DMS114 treated with DMSO at 0.1 percent for 48 hours (cell line): ENCODE data around the gene SYNDIG1.

Experiments used
- DNase-seq: peaks from one replicate; lab custom pipeline; 2025; ENCODE audit not compliant: unreplicated experiment; lab: John Stamatoyannopoulos, UW

SYNDIG1 gene

DNA sequence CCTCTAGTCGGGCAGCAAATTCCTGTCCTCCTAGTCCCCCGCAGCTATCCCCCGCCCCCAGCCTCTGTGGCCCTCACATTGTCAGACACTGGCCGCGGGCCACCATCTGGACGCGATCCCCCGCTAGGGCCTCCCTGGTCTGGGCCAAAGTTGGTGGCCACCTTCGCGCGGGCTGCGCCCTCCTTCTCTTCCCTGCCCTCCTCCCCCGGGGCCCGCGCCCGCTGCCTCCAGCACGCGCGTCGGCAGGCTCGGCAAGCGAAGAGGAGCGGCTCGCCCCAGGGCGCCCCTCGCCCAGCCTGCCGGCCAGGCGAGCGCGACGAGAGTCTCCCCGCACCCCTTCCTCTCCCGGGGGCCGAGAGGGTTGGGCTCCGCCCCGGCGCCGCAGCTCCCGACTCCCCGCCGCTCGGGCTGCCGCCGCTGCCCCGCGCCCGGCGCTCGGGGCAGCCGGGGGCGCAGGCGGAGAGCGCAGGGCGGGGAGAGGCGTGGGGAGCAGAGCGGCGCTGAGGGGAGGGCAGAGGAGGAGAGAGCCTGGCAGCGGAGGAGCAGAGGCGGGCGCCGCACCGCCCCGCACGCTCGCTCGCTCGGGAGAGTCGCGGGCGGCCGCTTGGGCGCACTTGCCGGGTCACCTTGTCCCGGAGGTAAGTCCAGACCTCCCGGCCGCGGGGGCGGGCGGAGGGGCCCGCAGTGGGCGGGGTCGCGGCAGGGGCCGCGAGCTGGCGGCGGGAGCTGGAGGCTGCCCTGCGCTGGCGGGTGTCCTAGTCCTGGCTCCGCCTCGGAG is at the start of gene SYNDIG1:
TSS of gene SYNDIG1 (plus strand) at position 514 of the 778 bp plus-strand sequence. CDS start 73,469 bp downstream, outside the sequence.
- no peak for DNase-seq

- no peak for DNase-seq
Observed at GRCh38 chr20:24419786-24420185, 49.6 kb upstream of the SYNDIG1 start.

DNA sequence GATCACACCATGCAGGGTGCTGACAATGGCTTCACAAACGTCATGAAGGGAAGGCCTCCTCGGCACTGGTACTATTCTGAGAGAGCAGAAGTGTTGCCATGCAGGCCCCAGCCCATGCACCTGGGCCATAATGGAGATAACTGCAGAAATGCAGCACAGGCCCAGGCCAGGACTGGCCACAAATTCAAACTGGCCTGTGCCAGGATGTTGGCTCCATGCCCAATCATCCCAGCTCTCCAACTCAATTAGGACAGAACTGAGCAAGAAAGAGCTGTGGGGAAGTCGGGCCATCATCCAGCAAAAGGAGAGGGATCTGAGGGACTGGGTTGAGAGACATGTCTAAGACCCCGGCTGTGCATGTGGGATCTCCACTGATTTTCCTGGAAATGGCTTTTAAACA is 48.9 kb upstream of the SYNDIG1 start:
- no peak for DNase-seq

DNA sequence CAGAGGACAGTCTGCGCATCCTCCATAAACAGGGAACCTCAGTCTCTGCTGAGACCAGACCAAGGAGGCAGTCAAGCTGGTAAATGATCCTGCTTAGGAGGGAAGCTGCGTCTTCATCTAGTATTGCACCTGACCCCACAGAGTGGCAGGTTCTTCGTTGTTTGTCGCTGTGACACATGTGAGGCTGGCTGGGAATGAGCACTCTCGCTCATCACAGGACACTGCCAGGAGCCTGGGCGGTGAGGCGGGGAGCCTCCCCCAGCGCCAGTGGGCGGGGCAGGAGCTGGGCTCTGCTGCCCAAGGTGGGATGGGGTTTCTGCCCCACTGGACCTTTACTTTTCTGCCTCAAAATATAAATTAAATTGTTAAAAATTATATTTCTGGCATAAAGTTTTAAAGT is 48.4 kb upstream of the SYNDIG1 start:
- DNase-seq = no peak

GRCh38 chr20:24422091-24422760 is 47.2 kb upstream of the SYNDIG1 start:
- no peak for DNase-seq

GRCh38 chr20:24423390-24424313 is 45.8 kb upstream of the SYNDIG1 start:
- no peak for DNase-seq

DNA sequence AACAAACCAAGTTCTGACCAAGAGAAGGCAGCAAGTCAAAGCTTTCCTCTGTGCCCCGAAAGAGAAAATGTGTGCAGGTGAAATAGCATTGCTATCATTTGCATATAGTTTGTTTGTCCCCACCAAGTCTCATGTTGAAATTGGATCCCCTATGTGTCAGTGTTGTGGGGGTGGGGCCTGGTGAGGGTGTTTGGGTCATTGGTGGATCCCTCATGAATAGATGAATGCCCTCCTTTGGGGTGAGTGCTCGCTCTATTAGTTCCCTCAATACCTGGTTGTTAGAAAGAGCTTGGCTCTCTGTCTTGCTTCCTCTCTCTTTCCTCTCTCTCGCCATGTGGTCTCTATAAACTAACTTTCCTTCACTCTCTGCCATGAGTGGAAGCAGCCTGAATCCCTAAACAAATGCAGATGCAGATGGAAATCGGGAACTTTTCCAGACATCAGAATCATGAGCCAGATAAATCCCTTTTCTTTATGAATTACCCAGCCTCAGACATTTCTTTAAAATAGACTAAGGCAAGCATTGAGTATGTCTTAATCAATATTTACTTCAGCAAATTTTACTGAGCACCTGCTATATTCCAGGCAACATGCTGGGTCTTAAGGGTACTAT is 43.8 kb upstream of the SYNDIG1 start:
- DNase-seq = no peak

- DNase-seq = no peak
Observed at GRCh38 chr20:24431279-24432045, 38.0 kb upstream of the SYNDIG1 start.

- no peak for DNase-seq
Observed at GRCh38 chr20:24432046-24432442, 37.4 kb upstream of the SYNDIG1 start.

GRCh38 chr20:24436160-24436559 is 33.3 kb upstream of the SYNDIG1 start:
- DNase-seq = no peak

- DNase-seq = no peak
Observed at GRCh38 chr20:24437196-24438082, 32.0 kb upstream of the SYNDIG1 start.

DNA sequence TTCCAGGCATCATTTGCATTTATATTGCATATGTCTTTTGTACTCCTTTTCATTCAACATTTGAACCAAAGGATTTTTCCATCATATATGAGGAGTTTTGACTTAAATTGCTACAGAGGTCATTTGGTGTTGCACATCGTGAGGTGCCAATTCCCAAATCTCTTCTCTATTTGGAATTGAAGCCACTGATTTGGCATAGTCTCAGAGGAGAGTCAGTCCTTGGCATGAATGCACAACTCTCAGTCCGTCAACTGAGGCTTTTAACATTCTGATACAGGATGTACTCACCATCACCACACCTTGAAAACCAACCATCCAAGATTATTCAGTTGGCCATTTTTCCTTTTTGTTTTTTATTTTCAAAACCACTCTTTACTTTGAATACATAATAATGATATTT is 31.1 kb upstream of the SYNDIG1 start:
- no peak for DNase-seq

DNA sequence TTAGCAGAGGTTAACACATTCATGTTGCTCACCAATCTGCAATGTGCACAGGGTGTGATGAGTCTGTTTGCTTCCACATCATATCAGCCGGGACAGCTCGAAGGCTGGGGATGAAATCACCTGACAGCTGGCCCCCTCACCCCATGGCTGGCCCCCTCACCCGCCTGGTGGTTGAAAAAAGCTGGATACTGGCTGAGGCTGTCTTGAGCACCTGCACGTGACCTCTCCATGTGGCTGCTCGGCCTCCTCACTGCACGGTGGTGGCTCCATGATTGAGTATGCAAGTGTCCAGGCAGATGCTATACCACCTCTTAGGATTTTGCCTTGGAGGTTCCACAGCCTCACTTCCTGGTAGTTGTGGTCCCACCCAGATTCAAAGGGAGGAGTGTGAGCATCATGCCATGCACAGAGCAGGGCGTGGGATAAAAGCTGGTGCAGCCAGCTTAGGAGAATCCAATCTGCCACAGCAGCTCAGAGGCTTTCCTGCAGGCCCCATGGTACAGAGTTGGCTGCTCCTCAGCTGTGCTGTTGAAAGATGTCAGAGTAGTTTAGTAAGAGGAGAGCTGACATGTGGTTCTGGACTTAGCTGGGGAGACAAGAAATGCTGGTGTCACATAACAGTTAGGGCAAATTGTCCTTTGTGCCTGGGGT is 29.6 kb upstream of the SYNDIG1 start:
- DNase-seq = no peak

- no peak for DNase-seq
Observed at GRCh38 chr20:24441661-24442060, 27.8 kb upstream of the SYNDIG1 start.

DNA sequence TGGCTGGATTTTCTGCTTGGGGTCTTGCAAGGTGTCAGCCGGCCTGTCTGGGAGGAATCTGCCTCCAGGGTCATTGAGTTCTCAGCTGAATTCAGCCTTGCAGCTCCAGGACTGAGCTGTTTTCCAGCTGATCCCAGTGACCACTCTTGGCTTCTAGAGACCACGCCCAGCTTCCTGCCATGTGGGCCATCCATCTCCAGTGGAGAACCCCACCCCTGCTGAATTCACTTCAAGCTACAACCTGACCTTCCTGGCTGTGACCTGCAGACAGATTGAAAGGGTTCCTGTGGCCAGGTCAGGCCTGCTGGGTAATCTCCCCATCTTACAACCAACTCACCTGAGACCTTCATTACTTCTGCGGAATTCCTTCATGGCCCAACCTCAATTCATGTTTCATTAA is 26.5 kb upstream of the SYNDIG1 start:
- no peak for DNase-seq

DNA sequence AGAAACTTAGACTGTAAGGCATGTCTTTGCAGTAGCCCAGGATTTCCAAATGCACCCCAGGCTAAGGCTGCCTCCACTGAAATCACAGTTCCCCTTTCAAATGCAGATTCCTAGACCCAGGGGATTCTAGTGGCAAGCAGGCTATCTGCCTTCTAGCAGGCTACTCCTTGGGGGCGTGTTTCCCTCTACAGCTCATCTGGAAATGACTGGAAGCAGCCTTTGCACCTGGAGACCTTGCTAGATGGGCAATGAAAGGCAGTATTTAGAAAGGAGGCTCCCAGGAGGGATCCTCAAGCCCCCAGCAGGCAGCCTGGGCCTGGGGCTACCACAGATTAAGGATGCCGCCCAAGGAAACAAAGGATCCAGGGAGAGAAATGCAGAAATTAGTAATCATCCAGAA is 26.0 kb upstream of the SYNDIG1 start:
- no peak for DNase-seq

GRCh38 chr20:24444526-24445190 is 24.8 kb upstream of the SYNDIG1 start:
- no peak for DNase-seq

GRCh38 chr20:24445510-24446170 is 23.8 kb upstream of the SYNDIG1 start:
- DNase-seq = no peak
